GM23338 (cell line): ENCODE results near the gene ANKRD13B.

Experiments
- CTCF ChIP-seq, 2 experiments: fragments of 200-600 bp in 1 of 2; sonication (generic) in 1 of 2; conservative IDR thresholded peaks; 2 replicates each; pipeline versions ENCODE4 v1.5.1 to v1.6.1; 2016 to 2017; ENCODE audit warnings: antibody characterized with exemption in 2 of 2, low read depth in 2 of 2, mild to moderate bottlenecking in 2 of 2, moderate library complexity in 1 of 2
- EZH2 ChIP-seq: fragments of 200-600 bp; sonication (generic); IDR thresholded peaks from one replicate; pipeline ENCODE4 v1.8.0; 2017; ENCODE audit warnings: antibody characterized with exemption, mild to moderate bottlenecking, low read depth; ENCODE audit not compliant: unreplicated experiment
- POLR2AphosphoS5 ChIP-seq: IDR thresholded peaks from 2 replicates; pipeline ENCODE4 v1.6.1; 2016; ENCODE audit warnings: antibody characterized with exemption, low read depth
- REST ChIP-seq: IDR thresholded peaks from one replicate; pipeline ENCODE4 v1.6.1; 2018; ENCODE audit warnings: antibody characterized with exemption; ENCODE audit not compliant: unreplicated experiment

DNA sequence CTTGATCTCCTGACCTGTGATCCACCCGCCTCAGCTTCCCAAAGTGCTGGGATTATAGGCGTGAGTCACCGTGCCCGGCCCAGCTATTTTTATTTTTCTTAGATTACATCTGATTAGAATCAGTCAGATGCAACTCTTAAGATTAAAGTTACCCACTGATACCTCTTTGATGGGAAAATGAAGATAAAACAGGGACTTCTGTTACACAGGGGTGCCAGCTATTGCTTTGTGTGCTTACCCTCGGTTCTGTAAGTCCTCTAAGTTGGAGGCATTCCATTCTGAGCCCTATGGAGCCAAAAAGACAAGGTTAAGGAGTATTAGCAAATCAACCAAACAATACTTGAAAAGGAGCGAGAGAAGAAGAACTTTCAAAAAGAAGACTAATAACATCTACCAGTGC, 62.4 kb downstream of the ANKRD13B start:
- no peak for TF ChIP-seq EZH2
- TF ChIP-seq CTCF (conservative IDR thresholded peaks at IDR 0.05; ENCODE audit: low read depth in 2 of 2): no peak
- TF ChIP-seq REST: no peak
- no peak for TF ChIP-seq POLR2AphosphoS5
